ENCODE results near the gene POLQ. TPM values are rescaled to one million over a fixed set of nuclear protein-coding genes. Genes with fewer than 3 reads are reported as not detected.

Gene POLQ
- total and polyA plus RNA-seq, 2 donors (not counting 3 experiments of a cell fraction or from before 2014, with no cell fraction given): 1.8 to 10.8 TPM

GRCh38 chr3:121514496-121514895, 31.3 kb downstream of the POLQ start:
- FAIRE-seq (no peak), DNase-seq (ENCODE audit: low read depth, low spot score) (no peak)
- intact Hi-C loops (cut with micrococcal nuclease) (no loop called here), dilution Hi-C loops (cut with MboI; ENCODE audit: extremely low pct_ligation_motif_present, low sequenced_read_pairs) (no loop called here)
- Histone ChIP-seq H4K20me1 (replicated peaks; ENCODE audit: control insufficient read depth, extremely low read depth, insufficient read depth, low read length) (no peaks in the 10 kb centered on the region), H3K4me2 (ENCODE audit: insufficient read depth, low read length) (no peak overlapping the region), H3K9me3 (replicated peaks; ENCODE audit: control insufficient read depth, insufficient read depth, low read length) (no peaks in the 10 kb centered on the region), H3K9ac (replicated peaks; ENCODE audit: extremely low read depth, insufficient read depth, low read length) (no peak overlapping the region), H3K27me3 (ENCODE audit: control insufficient read depth in 2 of 2, insufficient read depth in 2 of 2, low read length in 2 of 2) (no peaks in the 10 kb centered on the region), H3K27ac (ENCODE audit: insufficient read depth, low read depth, low read length) (no peak overlapping the region), H3K36me3 (ENCODE audit: control insufficient read depth in 2 of 2, extremely low read depth in 1 of 2, insufficient read depth in 2 of 2, low read length in 2 of 2) (no peaks in the 10 kb centered on the region), H3K4me3 (replicated peaks in 1 of 3; ENCODE audit: insufficient read depth in 1 of 3, low read depth in 1 of 3, low read length in 3 of 3) (no peak overlapping the region), H3K79me2 (ENCODE audit: control insufficient read depth, insufficient read depth, low read length) (peaks cover 9% of the 10 kb centered on the region), H3K4me1 (ENCODE audit: control insufficient read depth, extremely low read depth, insufficient read depth, low read length) (no peaks in the 10 kb centered on the region), H2AFZ (ENCODE audit: low read depth, low read length) (no peak overlapping the region), H3K9me1 (replicated peaks; ENCODE audit: control insufficient read depth, extremely low read depth, insufficient read depth, low read length) (no peaks in the 10 kb centered on the region)
- BruUV-seq (replicated peaks): no TSS peak
- POLR2A ChIA-PET: no interaction called here
- CTCF ChIA-PET: no interaction called here
- TF ChIP-seq EZH2 (IDR thresholded peaks at IDR 0.05; ENCODE audit: borderline replicate concordance, low read depth, low read length, severe bottlenecking): no peak
- no peak for TF ChIP-seq MYC (IDR thresholded peaks at IDR 0.05; ENCODE audit: low read depth, low read length)
- no peak for TF ChIP-seq GATA2 (IDR thresholded peaks at IDR 0.05; ENCODE audit: insufficient read depth, insufficient read length, low read depth, low read length)
- TF ChIP-seq JUN (IDR thresholded peaks at IDR 0.05; ENCODE audit: borderline replicate concordance, insufficient read depth, insufficient read length, low read depth): no peak
- TF ChIP-seq, protein P1, sequence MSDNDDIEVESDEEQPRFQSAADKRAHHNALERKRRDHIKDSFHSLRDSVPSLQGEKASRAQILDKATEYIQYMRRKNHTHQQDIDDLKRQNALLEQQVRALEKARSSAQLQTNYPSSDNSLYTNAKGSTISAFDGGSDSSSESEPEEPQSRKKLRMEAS (IDR thresholded peaks at IDR 0.05; ENCODE audit: insufficient read depth, insufficient read length): no peak
- no peak for TF ChIP-seq CTCF (IDR thresholded peaks at IDR 0.05; ENCODE audit: extremely low read depth in 1 of 2, insufficient read depth in 1 of 2, low read depth in 1 of 2, low read length in 2 of 2)
- no peak for TF ChIP-seq POLR2AphosphoS5 (IDR thresholded peaks at IDR 0.05; ENCODE audit: insufficient read depth, low read depth, low read length)
- TF ChIP-seq FOS (IDR thresholded peaks at IDR 0.05; ENCODE audit: borderline replicate concordance, insufficient read depth, low read length): no peak
- no peak for TF ChIP-seq POLR2A (IDR thresholded peaks at IDR 0.05; ENCODE audit: low read depth, low read length)

All from endothelial cell of umbilical vein (primary cell).